Fibroblast of skin of abdomen (primary cell): ENCODE measurements around the gene TMEM259.

ENCODE experiments used
- DNase-seq: peaks from one replicate; pipeline ENCODE4 v3.0.0-alpha.2; 2013

The TMEM259 gene

DNA sequence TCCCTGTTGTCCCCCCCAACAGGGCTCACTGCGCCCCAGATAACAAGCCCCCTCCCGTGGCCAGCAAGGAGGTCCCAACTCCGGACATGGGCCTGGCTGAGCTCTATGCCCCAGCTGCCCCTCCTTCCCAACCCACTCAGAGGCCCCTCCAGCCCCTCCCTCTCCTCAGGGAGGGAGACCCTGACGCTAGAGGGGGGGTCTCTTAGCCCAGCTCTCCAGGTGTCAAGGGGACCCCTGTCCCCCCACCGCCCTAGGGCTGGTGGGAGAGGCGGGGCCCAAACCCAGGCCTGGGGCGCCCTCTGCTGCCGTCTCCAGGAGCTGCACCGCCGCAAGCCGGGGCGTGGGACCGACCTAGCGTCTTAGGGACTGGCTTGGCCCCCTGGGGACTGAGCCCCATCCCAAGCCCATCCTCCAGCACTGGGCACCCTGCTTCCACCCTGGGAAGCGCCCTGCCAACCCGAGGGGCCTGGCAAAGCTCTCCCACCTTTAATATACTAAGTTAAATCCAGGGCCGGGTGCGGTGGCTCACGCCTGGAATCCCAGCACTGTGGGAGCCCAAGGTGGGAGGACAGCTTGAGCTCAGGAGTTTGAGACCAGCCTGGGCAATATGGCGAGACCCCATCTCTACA, 19.3 kb downstream of the TMEM259 start:
- no peak for DNase-seq

DNA sequence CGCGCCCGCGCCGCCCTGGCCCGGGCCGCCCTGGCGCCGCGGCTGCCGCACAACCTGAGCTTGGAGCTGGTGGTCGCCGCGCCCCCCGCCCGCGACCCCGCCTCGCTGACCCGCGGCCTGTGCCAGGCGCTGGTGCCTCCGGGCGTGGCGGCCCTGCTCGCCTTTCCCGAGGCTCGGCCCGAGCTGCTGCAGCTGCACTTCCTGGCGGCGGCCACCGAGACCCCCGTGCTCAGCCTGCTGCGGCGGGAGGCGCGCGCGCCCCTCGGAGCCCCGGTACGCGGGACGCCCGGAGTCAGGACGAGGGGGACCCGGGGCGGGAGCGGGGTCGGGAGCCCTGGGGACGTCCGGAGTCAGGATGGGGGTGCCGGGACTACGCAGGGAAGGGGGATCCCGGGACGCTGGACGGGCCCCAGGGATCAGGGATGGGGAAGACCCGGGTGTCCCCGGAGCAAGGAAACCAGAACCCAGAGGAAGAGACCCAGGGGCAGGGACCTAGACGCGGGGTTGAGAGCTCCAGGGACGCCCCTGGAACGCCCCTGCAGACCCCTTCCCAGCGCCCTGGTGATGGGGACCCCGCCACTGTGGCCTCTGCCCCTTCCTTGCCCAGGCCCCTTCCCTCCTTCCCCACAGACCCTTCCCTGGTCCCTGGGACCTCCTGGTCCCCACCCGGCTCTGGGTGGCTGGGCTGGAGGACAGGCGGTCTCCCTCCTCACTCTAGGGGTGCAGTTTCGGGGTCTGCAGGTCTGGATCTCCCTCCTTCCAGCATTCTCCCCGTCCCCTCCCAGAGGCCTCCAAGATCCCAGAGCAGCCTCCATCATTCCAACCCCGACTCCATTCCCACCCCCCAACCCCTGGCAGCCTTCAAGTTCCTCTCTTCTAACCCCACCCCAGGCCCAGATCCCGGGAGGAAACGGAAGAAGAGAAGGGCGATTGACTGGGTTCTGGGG, 20.1 kb downstream of the TMEM259 start:
- DNase-seq: no peak

DNA sequence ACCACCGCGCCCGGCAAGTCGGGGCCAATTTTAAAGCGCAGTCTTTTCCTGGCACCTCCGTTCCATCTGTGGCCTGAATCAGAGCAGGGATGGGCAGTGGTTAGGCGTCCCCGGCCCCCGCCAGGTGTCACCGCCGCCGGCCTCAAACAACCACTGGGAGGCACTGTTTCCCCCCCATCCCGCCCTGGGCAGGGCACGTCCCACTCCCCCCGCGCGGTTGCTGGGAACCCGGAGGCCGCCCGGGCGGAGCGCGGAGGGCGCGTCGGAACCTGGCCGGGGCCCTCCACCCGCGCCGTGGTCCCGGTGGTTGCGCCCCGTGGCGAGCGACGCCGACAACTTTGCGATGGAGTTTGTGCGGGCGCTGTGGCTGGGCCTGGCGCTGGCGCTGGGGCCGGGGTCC, 20.8 kb downstream of the TMEM259 start, which contains the start of gene GRIN3B:
Gene GRIN3B (plus strand): TSS at position 325 of the 400 bp plus-strand sequence. CDS start 19 bp downstream, at position 344.
- peak; percentile 31 for DNase-seq

DNA sequence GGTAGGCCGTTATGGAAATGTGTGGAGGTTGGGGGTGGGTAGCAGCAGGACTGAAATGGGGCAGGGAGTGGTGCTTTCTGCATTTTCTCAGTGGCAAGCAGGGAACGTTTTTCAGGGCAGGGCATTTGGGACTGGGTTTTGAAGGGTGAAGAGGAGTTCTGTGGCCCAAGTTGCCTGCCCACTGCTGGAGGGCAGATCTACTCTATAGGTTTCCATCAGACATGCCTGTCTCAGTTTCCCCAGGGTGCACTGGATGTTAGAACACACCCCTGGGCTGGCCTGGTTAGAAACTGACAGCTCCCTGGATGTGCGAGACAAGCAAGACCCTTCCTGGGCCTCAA, 21.6 kb downstream of the TMEM259 start:
- no peak for DNase-seq

DNA sequence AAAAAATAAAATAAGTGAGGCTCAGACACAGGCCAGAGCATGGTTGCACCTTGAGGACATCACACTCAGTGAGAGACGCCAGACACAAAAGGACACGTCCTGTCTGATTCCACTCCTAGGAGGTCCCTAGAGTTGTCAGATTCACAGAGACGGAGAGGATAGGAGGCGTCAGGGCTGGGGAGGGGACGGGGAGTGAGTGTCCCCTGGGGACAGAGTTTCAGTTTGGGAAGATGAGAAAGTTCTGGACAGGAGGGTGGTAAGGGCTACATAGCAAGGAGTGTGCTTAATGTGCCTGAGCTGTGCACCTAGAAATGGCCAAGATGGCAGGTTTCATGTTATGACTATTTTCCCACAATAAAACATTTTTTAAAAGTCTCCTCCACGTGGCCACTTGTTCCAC, 22.9 kb downstream of the TMEM259 start:
- no peak for DNase-seq

DNA sequence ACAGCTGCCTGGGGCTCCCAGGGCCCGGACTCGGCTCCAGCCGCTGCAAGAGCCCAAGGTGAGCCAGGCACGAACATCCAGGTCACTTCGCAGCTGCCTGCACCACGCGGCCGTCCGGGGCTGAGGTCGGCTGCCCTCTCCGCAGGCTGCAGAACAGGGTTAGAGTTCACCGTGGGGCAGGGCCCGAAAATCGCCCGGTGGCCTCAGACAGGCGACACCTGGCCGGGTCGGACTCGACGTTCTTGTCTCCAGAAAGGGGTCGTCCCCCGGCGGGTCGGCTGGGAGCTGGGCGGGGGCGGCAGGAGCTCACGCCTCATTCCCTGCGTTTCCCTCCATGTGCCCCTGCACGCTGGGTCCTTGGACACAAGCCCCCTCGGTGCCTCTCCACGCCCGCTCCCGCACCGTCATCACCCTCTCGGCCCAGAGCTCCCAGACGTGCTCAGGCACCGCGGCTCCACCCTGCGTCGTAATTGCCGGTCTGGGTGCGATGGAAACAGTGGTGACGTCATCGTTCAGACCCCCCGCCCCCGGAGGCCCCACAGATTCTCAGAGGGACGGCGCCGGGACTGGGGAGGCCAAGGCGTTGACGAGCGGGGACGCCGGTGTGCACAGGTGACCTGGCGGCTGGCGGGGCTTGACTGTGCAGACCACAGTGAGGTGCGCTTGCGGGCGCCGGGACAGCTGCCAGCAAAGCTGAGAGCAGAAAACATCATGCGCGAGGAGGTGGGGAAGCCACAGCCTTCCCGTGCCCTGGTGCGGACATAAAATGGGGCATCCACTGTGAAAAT, 24.7 kb downstream of the TMEM259 start:
- DNase-seq: peak; percentile 45

DNA sequence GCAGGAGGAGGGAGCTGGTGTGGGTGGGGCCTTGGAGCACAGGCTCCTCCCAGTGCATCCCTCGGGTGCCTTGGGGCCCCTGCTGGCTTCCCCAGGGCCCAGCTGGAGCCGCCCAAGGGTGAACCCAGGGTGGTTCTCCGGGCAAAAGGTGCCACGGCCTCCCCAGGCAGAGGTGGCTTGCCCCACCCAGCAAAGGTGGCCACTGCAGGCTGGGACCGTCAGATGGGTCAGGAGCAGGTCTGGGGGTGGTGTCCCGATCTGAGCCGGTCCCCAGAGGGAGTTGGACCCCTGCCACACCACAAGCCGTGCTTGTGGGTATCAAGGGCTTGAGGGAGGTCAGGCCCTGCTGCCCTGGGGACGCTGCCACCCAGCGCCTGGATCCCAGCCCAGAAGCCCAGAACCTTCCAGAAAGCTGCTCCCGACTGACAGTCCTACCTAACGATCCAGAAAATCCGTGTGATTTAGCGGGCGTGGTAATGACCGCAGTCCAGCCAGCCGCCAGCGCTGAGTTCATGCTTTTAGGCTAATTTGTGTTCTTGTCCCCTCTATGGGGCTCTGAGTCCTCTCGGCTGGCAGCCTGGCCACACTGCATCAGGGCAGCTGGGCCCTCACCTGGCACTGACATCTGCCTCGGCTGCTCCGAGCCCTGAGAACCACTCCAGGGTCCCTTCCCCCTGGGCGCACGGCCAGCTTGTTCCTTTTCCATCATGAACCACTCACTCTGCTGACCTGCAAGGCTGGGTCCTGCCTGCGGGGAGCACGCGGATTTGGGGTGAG, 25.7 kb downstream of the TMEM259 start:
- no peak for DNase-seq

DNA sequence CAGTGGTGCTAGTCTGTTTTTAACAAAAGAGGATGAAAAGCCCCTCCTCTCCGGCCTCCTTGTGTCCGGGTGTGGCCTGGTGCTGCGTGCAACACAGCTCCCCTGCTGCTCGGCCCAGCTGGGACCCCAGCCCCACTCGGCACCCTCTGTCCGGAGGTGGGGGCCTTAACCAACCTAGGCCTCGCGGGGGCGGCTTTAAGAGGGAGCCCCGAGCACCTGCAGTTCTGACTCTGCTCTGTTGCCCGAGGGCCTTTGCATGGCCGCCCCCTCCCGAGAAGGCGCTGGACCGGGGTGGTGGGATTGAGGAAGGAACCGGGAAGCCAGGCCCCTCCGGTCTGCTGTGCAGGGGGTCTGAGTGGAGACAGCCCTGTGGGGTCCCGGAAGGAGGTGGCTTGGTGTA, 26.4 kb downstream of the TMEM259 start:
- no peak for DNase-seq

DNA sequence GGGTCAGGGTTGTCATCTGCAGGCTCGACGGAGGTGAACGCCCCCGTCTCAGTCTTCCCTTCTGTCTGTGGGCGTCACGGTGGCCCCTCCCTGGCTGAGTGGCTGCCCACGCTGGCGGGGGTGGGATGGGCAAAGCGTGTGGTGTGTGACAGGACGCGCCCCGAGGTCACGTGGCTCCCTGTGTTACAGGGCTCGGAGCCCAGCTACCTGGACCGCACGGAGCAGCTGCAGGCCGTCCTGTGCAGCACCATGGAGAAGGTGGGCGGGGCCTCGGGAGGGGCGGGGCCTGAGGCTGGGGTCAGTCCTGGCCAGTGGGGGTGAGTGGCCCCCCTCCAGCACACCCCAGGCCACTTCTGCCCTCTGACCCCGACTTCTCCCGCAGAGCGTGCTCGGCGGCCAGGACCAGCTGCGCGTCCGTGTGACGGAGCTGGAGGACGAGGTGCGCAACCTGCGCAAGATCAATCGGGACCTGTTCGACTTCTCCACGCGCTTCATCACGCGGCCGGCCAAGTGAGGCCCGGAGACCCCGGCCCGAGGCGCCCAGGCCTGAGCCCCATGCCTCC, 27.0 kb downstream of the TMEM259 start:
- DNase-seq: no peak

DNA sequence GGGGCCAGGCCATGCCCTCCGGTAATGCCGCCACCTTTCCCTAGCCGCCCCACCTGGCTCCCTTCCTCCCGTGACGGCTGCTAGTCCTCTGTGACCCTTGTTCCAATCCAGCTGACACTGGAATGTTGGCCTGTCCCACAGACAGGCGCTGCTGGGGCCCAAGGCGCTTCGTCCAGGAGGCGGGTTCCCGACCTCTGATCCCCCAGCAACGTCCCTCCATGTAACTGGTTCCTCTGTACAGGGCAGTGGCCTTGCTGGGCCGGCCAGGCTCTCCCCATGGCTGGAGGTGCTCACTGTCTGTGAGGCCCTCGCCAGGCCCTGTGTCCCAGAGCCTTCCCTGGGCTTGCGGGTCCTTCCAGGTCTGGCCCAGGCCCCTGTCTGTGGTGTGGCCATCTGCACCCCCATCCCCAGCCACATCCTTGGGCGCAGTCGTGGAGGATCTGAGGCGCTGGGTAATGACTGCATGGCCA, 27.5 kb downstream of the TMEM259 start:
- DNase-seq: no peak

DNA sequence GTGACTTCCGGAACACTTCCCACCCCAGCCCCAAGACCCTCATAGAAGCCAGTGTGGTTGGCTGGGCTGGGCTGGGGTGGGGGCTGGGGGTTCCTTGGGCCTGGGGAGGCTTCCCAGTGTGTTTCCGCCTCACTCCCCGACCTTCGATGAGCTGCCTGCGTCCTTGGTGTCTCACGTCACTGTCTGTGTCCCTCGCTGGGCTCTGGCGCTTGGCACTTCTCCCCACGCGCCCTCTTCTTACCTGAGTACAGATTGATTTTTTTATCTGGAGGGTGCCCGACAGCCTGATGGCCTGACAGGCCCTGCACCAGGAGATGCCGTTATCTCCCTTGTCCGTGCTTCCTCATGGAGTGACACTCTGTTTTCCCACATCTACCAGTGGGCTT, 28.3 kb downstream of the TMEM259 start:
- no peak for DNase-seq

DNA sequence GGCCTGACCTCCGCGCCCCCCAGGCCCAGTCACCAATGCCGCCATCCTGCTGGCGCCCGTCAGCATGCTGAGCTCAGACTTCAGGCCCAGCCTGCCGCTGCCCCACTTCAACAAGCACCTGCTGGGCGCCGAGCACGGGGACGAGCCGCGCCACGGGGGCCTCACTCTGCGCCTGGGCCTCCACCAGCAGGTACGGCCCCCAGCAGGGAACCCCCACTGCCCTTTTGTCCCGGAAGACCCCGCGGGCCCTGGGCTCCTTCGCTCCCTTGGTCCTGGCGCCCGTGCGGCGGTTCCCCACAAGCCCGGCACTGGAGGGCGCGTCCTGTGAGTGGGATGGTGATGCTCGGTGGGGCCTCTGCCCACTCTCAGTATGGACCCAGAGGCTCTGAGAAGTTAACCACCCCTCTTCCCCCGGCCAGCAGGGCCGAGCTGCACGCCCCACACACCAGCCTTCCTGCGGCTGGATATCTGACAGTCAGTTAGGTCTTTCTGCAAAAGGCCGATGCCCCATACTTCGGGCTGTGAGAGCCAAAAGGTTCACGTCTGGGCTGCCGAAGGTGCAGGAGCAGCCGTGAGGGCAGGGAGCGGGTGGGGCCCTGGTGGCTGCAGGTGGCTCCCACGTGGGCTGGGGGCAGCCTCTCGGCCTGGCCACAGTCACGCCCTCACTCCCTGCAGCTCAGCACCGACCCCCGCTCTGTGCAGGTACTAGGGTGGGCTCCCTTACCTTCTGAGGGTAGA, 28.8 kb downstream of the TMEM259 start:
- DNase-seq: no peak

DNA sequence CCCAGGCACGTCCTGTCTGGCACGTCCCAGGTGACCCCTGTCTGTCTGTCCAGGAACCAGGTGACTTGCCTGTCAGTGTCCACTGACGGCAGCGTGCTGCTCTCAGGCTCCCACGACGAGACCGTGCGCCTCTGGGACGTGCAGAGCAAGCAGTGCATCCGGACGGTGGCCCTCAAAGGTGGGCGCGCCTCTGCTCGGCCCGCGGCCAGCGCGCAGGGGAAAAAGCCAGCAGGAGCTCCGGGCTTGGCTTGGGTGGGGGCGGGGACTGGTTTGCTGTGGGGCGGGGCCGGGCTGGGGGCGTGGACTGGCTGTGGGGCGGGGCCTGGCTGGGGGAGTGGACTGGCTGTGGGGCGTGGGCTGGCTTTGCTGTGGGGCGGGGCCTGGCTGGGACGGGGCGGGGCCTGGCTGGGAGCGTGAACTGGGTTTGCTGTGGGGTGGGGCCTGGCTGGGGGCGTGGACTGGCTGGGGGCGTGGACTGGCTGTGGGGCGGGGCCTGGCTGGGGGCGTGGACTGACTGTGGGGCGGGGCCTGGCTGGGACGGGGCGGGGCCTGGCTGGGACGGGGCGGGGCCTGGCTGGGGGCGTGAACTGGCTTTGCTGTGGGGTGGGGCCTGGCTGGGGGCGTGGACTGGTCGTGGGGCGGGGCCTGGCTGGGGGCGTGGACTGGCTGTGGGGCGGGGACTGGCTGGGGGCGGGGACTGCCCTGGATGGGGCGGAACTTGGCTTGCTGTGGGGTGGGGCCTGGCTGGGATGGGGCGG, 29.6 kb downstream of the TMEM259 start:
- DNase-seq: no peak

DNA sequence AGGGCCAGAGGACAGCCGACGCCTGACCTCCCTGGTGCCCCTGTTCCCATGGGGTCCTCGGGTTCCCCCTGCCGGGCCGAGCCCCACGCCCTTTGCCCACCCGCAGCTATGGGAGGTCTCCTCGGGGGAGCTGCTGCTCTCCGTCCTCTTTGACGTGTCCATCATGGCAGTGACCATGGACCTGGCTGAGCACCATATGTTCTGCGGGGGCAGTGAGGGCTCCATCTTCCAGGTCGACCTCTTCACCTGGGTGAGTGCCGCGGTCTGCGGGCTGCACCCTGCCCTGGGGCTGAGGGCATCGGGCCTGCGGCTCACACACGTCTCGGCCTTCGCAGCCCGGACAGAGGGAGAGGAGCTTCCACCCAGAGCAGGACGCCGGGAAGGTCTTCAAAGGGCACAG, 30.2 kb downstream of the TMEM259 start:
- no peak for DNase-seq

DNA sequence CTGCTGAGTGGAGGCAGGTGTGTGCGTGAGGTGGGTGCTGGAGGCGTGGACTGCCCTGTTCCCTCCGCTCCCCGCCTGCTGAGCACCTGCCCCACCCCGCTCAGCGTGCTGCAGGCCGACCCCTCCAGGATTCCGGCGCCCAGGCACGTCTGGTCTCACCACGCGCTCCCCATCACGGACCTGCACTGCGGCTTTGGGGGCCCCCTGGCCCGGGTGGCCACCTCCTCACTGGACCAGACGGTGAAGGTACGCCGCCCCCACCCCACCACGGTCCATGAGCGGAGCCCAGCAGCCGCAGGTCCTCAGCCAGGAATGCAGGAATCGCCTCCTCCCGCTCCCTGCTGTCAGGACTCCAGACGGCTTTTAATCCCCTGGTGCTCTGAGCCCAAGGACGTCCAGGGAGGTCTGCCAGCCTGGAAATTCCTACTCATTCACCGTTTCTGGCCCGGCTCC, 30.8 kb downstream of the TMEM259 start:
- no peak for DNase-seq

DNA sequence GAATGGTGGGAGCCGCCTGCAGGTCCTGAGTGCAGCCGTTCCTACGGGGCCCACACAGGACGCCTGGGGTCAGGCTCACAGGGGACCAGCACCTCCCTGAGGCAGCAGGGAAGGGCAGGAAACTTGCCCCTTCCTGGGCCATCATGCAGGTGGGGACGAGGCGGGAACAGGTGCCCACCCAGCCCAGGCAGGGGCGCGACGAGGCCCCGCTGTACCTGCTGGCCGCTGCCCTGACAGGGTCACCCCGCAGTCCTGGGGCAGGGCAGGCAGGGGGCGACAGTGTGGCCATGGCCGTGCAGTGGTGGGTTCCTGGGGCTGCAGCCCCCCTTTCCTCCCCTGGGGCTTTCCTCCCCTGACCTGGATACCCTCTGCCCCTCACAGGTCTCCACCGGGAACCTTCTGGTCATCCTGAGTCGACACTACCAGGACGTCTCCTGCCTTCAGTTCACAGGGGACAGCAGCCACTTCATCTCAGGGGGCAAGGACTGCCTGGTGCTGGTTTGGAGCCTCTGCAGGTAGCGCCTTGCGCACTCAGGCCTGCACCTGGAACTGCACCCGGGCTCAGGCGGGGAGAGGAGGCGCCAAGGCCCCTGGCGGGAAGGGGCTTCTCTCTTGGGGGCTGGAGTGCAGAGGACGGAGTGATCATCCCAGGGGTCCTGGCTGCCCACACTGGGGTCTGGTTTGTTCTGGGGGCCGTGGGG, 31.4 kb downstream of the TMEM259 start:
- no peak for DNase-seq

DNA sequence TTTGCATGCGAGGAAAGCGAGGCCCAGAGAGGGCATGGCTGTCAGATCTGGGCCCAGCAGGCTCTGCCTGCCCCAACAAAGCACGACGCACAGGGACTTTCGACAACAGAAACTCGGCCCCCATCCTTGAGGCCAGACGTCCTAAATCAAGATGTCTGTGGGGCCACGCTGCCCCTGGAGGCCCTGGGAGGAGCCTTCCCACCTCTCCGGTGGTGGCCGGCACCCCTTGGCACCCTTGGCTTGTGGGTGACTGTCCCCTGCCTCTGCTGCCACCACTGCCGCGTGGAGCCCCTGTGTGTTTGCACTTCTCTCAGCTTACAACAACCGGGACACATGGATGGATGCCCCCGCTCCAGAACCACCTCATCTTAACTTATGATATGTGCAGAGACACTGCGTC, 32.4 kb downstream of the TMEM259 start:
- DNase-seq: no peak

DNA sequence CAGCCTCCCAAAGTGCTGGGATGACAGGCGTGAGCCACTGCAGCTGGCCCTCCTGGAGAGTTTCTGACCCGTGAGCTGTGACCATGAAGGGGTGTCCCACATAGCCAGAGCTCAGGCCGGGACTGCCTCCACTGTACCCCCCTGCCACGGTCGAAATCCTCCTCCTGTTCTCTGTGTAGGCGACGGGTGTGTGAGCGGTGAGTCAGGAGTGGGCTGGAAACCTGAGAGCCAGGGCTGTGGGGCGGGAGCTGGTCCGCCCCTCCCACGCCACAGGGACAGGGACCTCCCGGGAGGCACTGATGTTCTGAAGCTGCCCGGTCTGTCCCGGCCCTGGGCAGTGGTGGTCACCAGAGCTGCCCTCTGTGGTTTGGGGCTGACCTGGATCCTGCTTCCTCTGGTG, 32.8 kb downstream of the TMEM259 start:
- no peak for DNase-seq

DNA sequence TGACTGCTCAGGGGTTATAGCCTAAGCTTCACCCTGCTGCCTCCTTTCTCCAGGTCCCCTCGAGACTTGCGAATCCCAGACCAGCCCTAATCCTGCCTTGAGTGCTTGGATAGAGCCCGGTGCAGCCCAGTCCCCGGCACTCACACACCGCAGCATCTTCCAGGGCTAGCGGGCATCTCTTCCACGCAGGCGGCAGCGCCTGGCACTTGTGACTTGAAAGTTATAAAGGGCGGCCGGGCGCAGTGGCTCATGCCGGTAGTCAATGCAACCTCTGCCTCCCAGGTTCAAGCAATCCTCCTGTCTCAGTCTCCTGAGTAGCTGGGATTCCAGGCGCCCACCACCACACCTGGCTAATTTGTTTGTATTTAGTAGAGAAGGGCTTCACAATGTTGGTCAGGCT, 34.8 kb downstream of the TMEM259 start:
- no peak for DNase-seq
